GM12891 (cell line): ENCODE results near the gene PCSK5.

Experiments
- POLR2A ChIP-seq: IDR thresholded peaks from 2 replicates; pipeline ENCODE4 v1.6.1; 2011; ENCODE audit warnings: low read depth, low read length, control low read depth
- POLR2AphosphoS5 ChIP-seq: IDR thresholded peaks from 2 replicates; pipeline ENCODE4 v1.6.1; 2011; ENCODE audit warnings: low read depth, low read length, control low read depth
- POU2F2 ChIP-seq: IDR thresholded peaks from 2 replicates; pipeline ENCODE4 v1.6.1; 2011; ENCODE audit warnings: low read depth, mild to moderate bottlenecking, control low read depth, low read length, moderate library complexity
- SPI1 ChIP-seq: IDR thresholded peaks from 2 replicates; pipeline ENCODE4 v1.6.1; 2011; ENCODE audit warnings: low read depth, low read length, control low read depth
- TAF1 ChIP-seq: IDR thresholded peaks from 2 replicates; pipeline ENCODE4 v1.6.1; 2011; ENCODE audit warnings: low read depth, low read length, control low read depth

GRCh38 chr9:75889577-75889976 lies 896 bp upstream of the PCSK5 start:
- TF ChIP-seq POLR2AphosphoS5 (no peak), POLR2A (no peak), SPI1 (no peak), TAF1 (no peak), POU2F2 (no peak)
